HCT116 (cell line): ENCODE data around the gene CS. TPM values are rescaled to one million over a fixed set of nuclear protein-coding genes. Genes with fewer than 3 reads are reported as not detected.

Experiments
- ATAC-seq: fragments of 200-7000 bp; cut with Tn5 transposase; 2 replicates; pipeline ENCODE4 v1.9.1; 2020; ENCODE audit warnings: mild to moderate bottlenecking, moderate library complexity
- BruUV-seq: library from RNA; stranded (reverse); fragments of 400-500 nt; replicated peaks from 2 replicates; lab custom pipeline; 2021; lab: Mats Ljungman, UMichigan
- CTCF ChIA-PET: fragments of 300-600 bp; sonication (Branson Sonifier 250); formaldehyde crosslinking; loops from one replicate; lab custom pipeline; 2021; ENCODE audit warnings: antibody characterized with exemption; lab: Charles Lee
- POLR2A ChIA-PET: fragments of 300-600, 350-600 bp; sonication (Branson Sonifier 250); formaldehyde crosslinking; loops from one replicate; lab custom pipeline; 2021; ENCODE audit warnings: antibody characterized with exemption; lab: Charles Lee
- RAD21 ChIA-PET, 2 experiments: fragments of 300-600 bp; sonication (Branson Sonifier 250); formaldehyde crosslinking; loops; one replicate each; lab custom pipeline; 2023; ENCODE audit warnings: low total read pairs in 2 of 2; ENCODE audit not compliant: uncharacterized antibody in 2 of 2, unreplicated experiment in 2 of 2, low non-redundant PET in 1 of 2; lab: Charles Lee
- DNase-seq: peaks from one replicate; pipeline ENCODE4 v3.0.0-alpha.2; 2010; ENCODE audit warnings: low read depth, low spot score
- H2AFZ ChIP-seq: fragments of 200-600 bp; shearing (Covaris generic), sonication (generic); 2 replicates; pipeline ENCODE4 v1.6.1; 2017; ENCODE audit warnings: low read depth, mixed run types, mixed read lengths, antibody characterized with exemption, low read length; ENCODE audit not compliant: poor library complexity, severe bottlenecking
- H3K27ac ChIP-seq: 2 replicates; pipeline ENCODE4 v1.5.1; 2012; ENCODE audit warnings: low read depth, low read length
- H3K27me3 ChIP-seq: fragments of 200-600 bp; sonication (generic); 2 replicates; pipeline ENCODE4 v1.6.1; 2016; ENCODE audit warnings: mixed run types, low read length, mixed read lengths; ENCODE audit not compliant: insufficient read depth
- H3K36me3 ChIP-seq, 2 experiments: fragments of 200-500 bp in 1 of 2; fragments of 200-600 bp in 1 of 2; sonication (Bioruptor generic) in 1 of 2; sonication (generic) in 1 of 2; 2 replicates each; pipeline versions ENCODE4 v1.5.1 to v1.6.1; 2014 to 2016; ENCODE audit warnings: low read length in 2 of 2, inconsistent platforms in 1 of 2, mixed read lengths in 1 of 2, mixed run types in 1 of 2; ENCODE audit not compliant: insufficient read depth in 2 of 2, control insufficient read depth in 1 of 2
- H3K4me1 ChIP-seq, 2 experiments: fragments of 200-600 bp in 1 of 2; sonication (generic) in 1 of 2; 2 replicates each; pipeline versions ENCODE4 v1.5.1 to v1.6.1; 2012 to 2017; ENCODE audit warnings: low read length in 2 of 2, inconsistent platforms in 1 of 2, mild to moderate bottlenecking in 1 of 2, mixed read lengths in 1 of 2, mixed run types in 1 of 2, moderate library complexity in 1 of 2; ENCODE audit not compliant: insufficient read depth in 2 of 2, control insufficient read depth in 1 of 2
- H3K4me2 ChIP-seq: fragments of 200-600 bp; sonication (generic); 2 replicates; pipeline ENCODE4 v1.6.1; 2017; ENCODE audit warnings: mixed run types, low read length, mixed read lengths
- H3K4me3 ChIP-seq, 2 experiments: fragments of 200-600 bp in 1 of 2; sonication (generic) in 1 of 2; replicated peaks in 1 of 2; 2 replicates each; pipeline ENCODE4 v1.5.1; 2011 to 2016; ENCODE audit warnings: low read length in 2 of 2, control low read depth in 1 of 2, low read depth in 1 of 2, mild to moderate bottlenecking in 1 of 2, mixed read lengths in 1 of 2, mixed run types in 1 of 2
- H3K79me2 ChIP-seq: fragments of 200-600 bp; sonication (generic); 2 replicates; pipeline ENCODE4 v1.6.1; 2017; ENCODE audit warnings: mild to moderate bottlenecking, mixed run types, low read length, moderate library complexity, mixed read lengths; ENCODE audit not compliant: insufficient read depth
- H3K9ac ChIP-seq: fragments of 200-600 bp; sonication (generic); 2 replicates; pipeline ENCODE4 v1.6.1; 2016; ENCODE audit warnings: low read length, mixed read lengths
- H3K9me2 ChIP-seq: fragments of 200-600 bp; sonication (generic), shearing (Covaris generic); 2 replicates; pipeline ENCODE4 v1.6.1; 2017; ENCODE audit warnings: mixed run types, mild to moderate bottlenecking, moderate library complexity; ENCODE audit not compliant: insufficient read depth
- H3K9me3 ChIP-seq, 2 experiments: fragments of 200-500 bp in 1 of 2; fragments of 200-600 bp in 1 of 2; sonication (Bioruptor generic) in 1 of 2; sonication (generic) in 1 of 2; 2 replicates each; pipeline ENCODE4 v1.6.1; 2014 to 2017; ENCODE audit warnings: low read length in 2 of 2, mixed read lengths in 2 of 2, inconsistent platforms in 1 of 2, low read depth in 1 of 2, mild to moderate bottlenecking in 1 of 2, mixed run types in 1 of 2, moderate library complexity in 1 of 2; ENCODE audit not compliant: control insufficient read depth in 1 of 2, insufficient read depth in 1 of 2
- H4K20me1 ChIP-seq: fragments of 200-600 bp; sonication (generic), shearing (Covaris generic); 2 replicates; pipeline ENCODE4 v1.6.1; 2017; ENCODE audit warnings: mixed run types, mild to moderate bottlenecking, moderate library complexity; ENCODE audit not compliant: insufficient read depth
- CBX3 ChIP-seq: IDR thresholded peaks from 2 replicates; pipeline ENCODE4 v1.6.1; 2012; ENCODE audit warnings: low read depth
- CEBPB ChIP-seq: IDR thresholded peaks from 2 replicates; pipeline ENCODE4 v1.6.1; 2012; ENCODE audit warnings: low read depth
- EGR1 ChIP-seq: IDR thresholded peaks from 2 replicates; pipeline ENCODE4 v1.6.1; 2012; ENCODE audit warnings: low read depth
- ELF1 ChIP-seq: IDR thresholded peaks from 2 replicates; pipeline ENCODE4 v1.6.1; 2012; ENCODE audit warnings: low read depth, borderline replicate concordance
- EZH2 ChIP-seq: fragments of 200-600 bp; sonication (generic); IDR thresholded peaks from 2 replicates; pipeline ENCODE4 v1.6.1; 2017; ENCODE audit warnings: antibody characterized with exemption, mixed run types
- EZH2phosphoT487 ChIP-seq: fragments of 200-600 bp; IDR thresholded peaks from 2 replicates; pipeline ENCODE4 v1.6.1; 2018; ENCODE audit warnings: antibody characterized with exemption, borderline replicate concordance
- FOSL1 ChIP-seq: IDR thresholded peaks from 2 replicates; pipeline ENCODE4 v1.6.1; 2012; ENCODE audit warnings: low read depth
- JUND ChIP-seq: IDR thresholded peaks from 2 replicates; pipeline ENCODE4 v1.6.1; 2012
- POLR2A ChIP-seq: IDR thresholded peaks from 2 replicates; pipeline ENCODE4 v1.7.0; 2011; ENCODE audit warnings: borderline replicate concordance; ENCODE audit not compliant: insufficient read depth, insufficient read length; ENCODE audit errors: extremely low read depth
- POLR2AphosphoS5 ChIP-seq: IDR thresholded peaks from 2 replicates; pipeline ENCODE4 v1.6.1; 2011; ENCODE audit warnings: mild to moderate bottlenecking, low read depth, low read length, moderate library complexity
- RAD21 ChIP-seq: IDR thresholded peaks from 2 replicates; pipeline ENCODE4 v1.6.1; 2012; ENCODE audit warnings: low read depth, mild to moderate bottlenecking
- SIN3A ChIP-seq: IDR thresholded peaks from 2 replicates; pipeline ENCODE4 v1.6.1; 2012; ENCODE audit warnings: low read depth
- SP1 ChIP-seq: IDR thresholded peaks from 2 replicates; pipeline ENCODE4 v1.6.1; 2012; ENCODE audit warnings: low read depth
- ZFX ChIP-seq: fragments of 450-650 bp; IDR thresholded peaks from 2 replicates; pipeline ENCODE4 v1.6.1; 2017
- ZNF274 ChIP-seq: fragments of 200-500 bp; sonication (Bioruptor generic); IDR thresholded peaks from 2 replicates; pipeline ENCODE4 v1.6.1; 2014; ENCODE audit warnings: mild to moderate bottlenecking, low read depth, low read length, inconsistent platforms
- intact Hi-C: fragments of 100-400 bp; cut with micrococcal nuclease; formaldehyde crosslinking; loops from 2 replicates; pipeline ENCODE4 v1.10.0; 2022
- total RNA-seq: library from RNA; stranded (reverse); gene quantifications from one replicate; pipeline ENCODE4 v1.2.1, GENCODE V29; 2021; ENCODE audit not compliant: unreplicated experiment
- TF ChIP-seq, protein P1 (sequence below): IDR thresholded peaks from 2 replicates; pipeline ENCODE4 v1.6.1; 2012
- TF ChIP-seq, protein P2 (sequence below): IDR thresholded peaks from 2 replicates; pipeline ENCODE4 v1.6.1; 2011; ENCODE audit warnings: mild to moderate bottlenecking, low read length, moderate library complexity; ENCODE audit not compliant: insufficient replicate concordance; ENCODE audit errors: extremely low read depth

The CS gene
- total RNA-seq, 1 experiment from 2014 or later, result 270 TPM

DNA sequence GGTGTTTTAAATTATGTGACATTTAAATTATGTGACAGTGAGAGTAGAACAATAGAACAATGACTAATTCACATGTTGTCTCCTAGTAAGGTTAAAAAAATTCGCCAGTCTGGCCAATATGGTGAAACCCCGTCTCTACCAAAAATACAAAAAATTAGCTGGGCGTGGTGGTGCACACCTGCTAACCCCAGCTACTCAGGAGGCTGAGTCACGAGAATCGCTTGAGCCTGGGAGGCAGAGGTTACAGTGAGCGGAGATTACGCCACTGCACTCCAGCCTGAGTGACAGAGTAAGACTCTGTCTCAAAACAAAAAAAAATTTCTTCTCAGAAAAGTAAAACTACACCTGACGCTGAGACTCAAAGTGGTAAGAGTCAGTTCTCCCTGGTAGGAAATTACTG, 2.7 kb downstream of the CS start:
- Histone ChIP-seq H3K4me2 (no peak overlapping the region), H3K9me2 (no peaks in the 10 kb centered on the region)
- RAD21 ChIA-PET, result no interaction called here

DNA sequence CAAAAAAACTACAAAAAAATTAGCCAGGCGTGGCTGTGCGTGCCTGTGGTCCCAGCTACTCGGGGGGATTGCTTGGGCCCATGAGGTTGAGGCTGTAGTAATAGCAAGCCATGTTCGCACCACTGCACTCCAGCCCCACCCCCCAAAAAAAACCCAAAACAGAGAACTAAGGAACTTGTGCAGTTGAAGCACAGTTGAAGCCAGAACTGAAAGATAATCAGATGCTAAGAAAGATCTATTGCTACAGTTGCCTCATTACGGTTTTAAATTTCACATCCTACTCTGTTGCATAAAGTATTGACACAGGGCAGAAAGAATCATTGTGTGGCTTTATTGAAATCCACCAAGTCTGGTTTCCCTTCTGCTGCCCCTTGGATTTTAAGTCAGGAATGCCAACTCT, 3.8 kb downstream of the CS start:
- Histone ChIP-seq H3K27me3 (no peaks in the 10 kb centered on the region), H3K4me3 (no peak overlapping the region), H3K9ac (no peak overlapping the region), H3K36me3 (peaks cover 3 to 16% of the 10 kb centered on the region in 2 experiments; a peak in 2 of 4 replicates), H3K4me2 (no peak overlapping the region), H3K9me3 (no peaks in the 10 kb centered on the region), H3K9me2 (no peaks in the 10 kb centered on the region), H2AFZ (no peak overlapping the region), H3K27ac (no peak overlapping the region), H4K20me1 (no peaks in the 10 kb centered on the region), H3K79me2 (peaks cover 75% of the 10 kb centered on the region), H3K4me1 (peaks cover 33 to 60% of the 10 kb centered on the region in 2 experiments)
- POLR2A ChIA-PET, result no interaction called here
- intact Hi-C loops, result no loop called here
- RAD21 ChIA-PET, result no interaction called here
- no TSS peak for BruUV-seq
- DNase-seq, result no peak
- no peak for ATAC-seq
- CTCF ChIA-PET, result no interaction called here
- TF ChIP-seq FOSL1 (no peak), EZH2phosphoT487 (no peak), RAD21 (no peak), JUND (no peak), POLR2A (no peak), ZFX (no peak), CBX3 (no peak), ELF1 (no peak), EGR1 (no peak), CEBPB (no peak), EZH2 (no peak), ZNF274 (no peak), POLR2AphosphoS5 (no peak), SP1 (no peak)
- TF ChIP-seq, protein P1, sequence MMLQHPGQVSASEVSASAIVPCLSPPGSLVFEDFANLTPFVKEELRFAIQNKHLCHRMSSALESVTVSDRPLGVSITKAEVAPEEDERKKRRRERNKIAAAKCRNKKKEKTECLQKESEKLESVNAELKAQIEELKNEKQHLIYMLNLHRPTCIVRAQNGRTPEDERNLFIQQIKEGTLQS, result no peak
- TF ChIP-seq, protein P2, sequence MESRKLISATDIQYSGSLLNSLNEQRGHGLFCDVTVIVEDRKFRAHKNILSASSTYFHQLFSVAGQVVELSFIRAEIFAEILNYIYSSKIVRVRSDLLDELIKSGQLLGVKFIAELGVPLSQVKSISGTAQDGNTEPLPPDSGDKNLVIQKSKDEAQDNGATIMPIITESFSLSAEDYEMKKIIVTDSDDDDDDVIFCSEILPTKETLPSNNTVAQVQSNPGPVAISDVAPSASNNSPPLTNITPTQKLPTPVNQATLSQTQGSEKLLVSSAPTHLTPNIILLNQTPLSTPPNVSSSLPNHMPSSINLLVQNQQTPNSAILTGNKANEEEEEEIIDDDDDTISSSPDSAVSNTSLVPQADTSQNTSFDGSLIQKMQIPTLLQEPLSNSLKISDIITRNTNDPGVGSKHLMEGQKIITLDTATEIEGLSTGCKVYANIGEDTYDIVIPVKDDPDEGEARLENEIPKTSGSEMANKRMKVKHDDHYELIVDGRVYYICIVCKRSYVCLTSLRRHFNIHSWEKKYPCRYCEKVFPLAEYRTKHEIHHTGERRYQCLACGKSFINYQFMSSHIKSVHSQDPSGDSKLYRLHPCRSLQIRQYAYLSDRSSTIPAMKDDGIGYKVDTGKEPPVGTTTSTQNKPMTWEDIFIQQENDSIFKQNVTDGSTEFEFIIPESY, result no peak

More for the DNA sequence above, 2.7 kb downstream of the CS start:
- ATAC-seq (no peak), DNase-seq (no peak)
- Histone ChIP-seq H3K79me2 (peaks cover 76% of the 10 kb centered on the region), H3K27ac (no peak overlapping the region), H4K20me1 (no peaks in the 10 kb centered on the region), H3K9ac (no peak overlapping the region), H3K4me3 (no peak overlapping the region), H3K27me3 (no peaks in the 10 kb centered on the region), H3K36me3 (peaks cover 3 to 16% of the 10 kb centered on the region in 2 experiments; a peak in 2 of 4 replicates), H3K4me1 (peaks cover 24 to 55% of the 10 kb centered on the region in 2 experiments), H2AFZ (no peak overlapping the region), H3K9me3 (no peaks in the 10 kb centered on the region)
- BruUV-seq, result no TSS peak
- intact Hi-C loops, result no loop called here
- ChIA-PET CTCF (no interaction called here), POLR2A (no interaction called here)
- TF ChIP-seq SIN3A (no peak), RAD21 (no peak), ZNF274 (no peak), CBX3 (no peak), FOSL1 (no peak), JUND (no peak), POLR2A (no peak), EZH2 (no peak)
- TF ChIP-seq, protein P1, result no peak
